ENCODE results near the gene ZNF668. TPM values are rescaled to one million over a fixed set of nuclear protein-coding genes. Genes with fewer than 3 reads are reported as not detected.

The ZNF668 gene
- total RNA-seq, 4 donors from 2014 or later, result 9.6 to 19.3 (median 10.6) TPM

DNA sequence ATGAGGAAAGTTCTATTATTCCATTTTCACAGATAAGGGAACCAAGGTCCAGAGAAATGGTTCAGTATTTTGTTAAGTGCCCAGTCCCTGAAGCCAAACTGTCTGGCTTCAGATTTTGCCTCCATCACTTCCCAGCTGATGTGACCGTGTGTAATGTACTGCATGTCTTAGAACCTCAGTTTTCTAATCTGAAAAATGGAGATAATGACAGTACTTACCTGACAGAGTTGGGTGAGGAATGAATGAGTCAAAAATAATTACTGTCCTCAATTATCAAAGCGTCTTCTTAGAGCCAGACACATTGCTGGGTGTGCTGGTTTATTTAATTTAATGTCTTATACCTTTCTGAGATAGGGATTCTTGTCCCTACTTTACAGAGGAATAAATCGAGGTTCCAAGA is 6.7 kb downstream of the ZNF668 start:
- Histone ChIP-seq H3K27ac (replicated peaks in 1 of 4) (no peak overlapping the region), H3K36me3 (peaks cover 7 to 19% (median 14%) of the 10 kb centered on the region in 4 donors), H3K4me1 (peaks cover 22 to 34% (median 31%) of the 10 kb centered on the region in 4 donors), H3K27me3 (no peaks in the 10 kb centered on the region), H3K4me3 (no peak overlapping the region), H3K9me3 (no peaks in the 10 kb centered on the region)
- DNase-seq (ENCODE audit: extremely low spot score), result no peak
- 91% methylated on average over 3 of the region's 3 CpGs for WGBS
- TF ChIP-seq CTCF (IDR thresholded peaks at IDR 0.05), result no peak
- TF ChIP-seq POLR2AphosphoS5 (IDR thresholded peaks at IDR 0.05), result no peak
- no peak for TF ChIP-seq EP300 (IDR thresholded peaks at IDR 0.05)
- TF ChIP-seq POLR2A (IDR thresholded peaks at IDR 0.05; ENCODE audit: low read depth), result no peak
- intact Hi-C loops (cut with DNase I), result no loop called here

DNA sequence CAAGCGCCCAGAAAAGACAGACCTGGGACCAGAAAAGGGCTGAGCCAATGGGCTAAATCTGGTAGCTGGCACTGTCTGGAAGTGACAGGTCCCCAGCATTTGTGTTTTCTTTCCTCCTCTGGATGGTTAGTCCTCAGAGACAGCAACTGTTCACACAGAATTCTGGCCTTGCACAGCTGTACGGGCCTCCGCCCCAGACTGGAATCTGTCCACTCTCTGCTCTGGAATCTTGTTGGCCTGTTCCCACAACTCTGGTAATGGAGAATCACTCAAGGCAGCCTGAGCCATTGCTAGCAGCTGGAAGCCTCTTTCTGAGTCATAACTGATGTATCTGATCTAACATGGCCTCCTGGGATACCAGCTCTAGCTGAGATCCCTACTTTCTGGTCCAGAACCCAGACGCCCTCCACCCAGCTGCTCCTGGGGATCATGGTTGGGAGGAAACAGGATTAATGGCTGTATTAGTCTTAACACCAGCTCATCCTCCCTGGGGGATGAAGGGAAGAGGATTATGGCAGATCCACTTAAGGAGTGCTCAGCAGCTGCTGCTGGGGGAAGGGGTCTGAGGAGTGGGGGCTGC is 9.1 kb downstream of the ZNF668 start:
- Histone ChIP-seq H3K27me3 (no peaks in the 10 kb centered on the region), H3K4me1 (peaks cover 13 to 18% (median 18%) of the 10 kb centered on the region in 4 donors), H3K36me3 (peaks cover 17 to 43% (median 36%) of the 10 kb centered on the region in 4 donors), H3K4me3 (peak overlapping the region in 1 of 4 donors; percentile 0), H3K27ac (replicated peaks in 1 of 4) (peak overlapping the region; percentile 48 to 71 (median 62)), H3K9me3 (no peaks in the 10 kb centered on the region)
- intact Hi-C loops (cut with DNase I), result no loop called here
- no peak for TF ChIP-seq POLR2A (IDR thresholded peaks at IDR 0.05; ENCODE audit: low read depth)
- TF ChIP-seq POLR2AphosphoS5 (IDR thresholded peaks at IDR 0.05), result peak in 1 of 2 donors; percentile 14
- 80% methylated on average over 4 of the region's 4 CpGs for WGBS
- DNase-seq (ENCODE audit: extremely low spot score), result no peak

GRCh38 chr16:31063843-31064611 is 10.0 kb downstream of the ZNF668 start:
- intact Hi-C loops (cut with DNase I), result no loop called here
- TF ChIP-seq EP300 (IDR thresholded peaks at IDR 0.05), result no peak
- no peak for TF ChIP-seq POLR2AphosphoS5 (IDR thresholded peaks at IDR 0.05)
- no peak for TF ChIP-seq CTCF (IDR thresholded peaks at IDR 0.05)
- no peak for TF ChIP-seq POLR2A (IDR thresholded peaks at IDR 0.05; ENCODE audit: low read depth)
- Histone ChIP-seq H3K9me3 (no peaks in the 10 kb centered on the region), H3K4me1 (peaks cover 13 to 18% (median 18%) of the 10 kb centered on the region in 4 donors), H3K27ac (replicated peaks in 1 of 4) (peak overlapping the region in 3 of 4 donors; percentile 53 to 71 (median 70)), H3K36me3 (peaks cover 17 to 44% (median 36%) of the 10 kb centered on the region in 4 donors), H3K4me3 (peak overlapping the region in 1 of 4 donors; percentile 0), H3K27me3 (no peaks in the 10 kb centered on the region)
- DNase-seq (ENCODE audit: extremely low spot score), result no peak
- 94% methylated on average over 41 of the region's 56 CpGs for WGBS

DNA sequence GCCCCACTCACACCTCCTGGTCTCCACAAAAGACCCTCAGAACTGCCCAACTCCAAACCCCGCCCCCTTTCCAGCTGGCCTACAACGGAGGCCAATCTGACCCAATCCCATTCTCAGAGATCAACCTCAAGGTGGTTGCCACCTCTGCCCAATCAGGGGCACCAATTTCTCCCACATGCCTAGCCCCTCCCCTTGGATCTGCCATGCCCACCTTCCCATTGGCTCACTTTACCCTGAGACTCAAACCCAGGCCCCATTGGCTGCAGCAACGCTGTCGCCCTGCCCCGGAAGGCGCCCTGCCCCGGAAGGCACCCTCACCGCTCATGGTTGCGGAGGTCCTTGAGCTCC is 10.6 kb downstream of the ZNF668 start:
- Histone ChIP-seq H3K9me3 (no peaks in the 10 kb centered on the region), H3K36me3 (peaks cover 17 to 48% (median 36%) of the 10 kb centered on the region in 4 donors), H3K4me3 (no peak overlapping the region), H3K27me3 (no peaks in the 10 kb centered on the region), H3K27ac (replicated peaks in 1 of 4) (no peak overlapping the region), H3K4me1 (peaks cover 13 to 18% (median 18%) of the 10 kb centered on the region in 4 donors)
- intact Hi-C loops (cut with DNase I), result no loop called here
- WGBS, result 96% methylated on average over 9 of the region's 9 CpGs
- no peak for DNase-seq (ENCODE audit: extremely low spot score)
- TF ChIP-seq POLR2A (IDR thresholded peaks at IDR 0.05; ENCODE audit: low read depth), result no peak
- no peak for TF ChIP-seq EP300 (IDR thresholded peaks at IDR 0.05)
- TF ChIP-seq CTCF (IDR thresholded peaks at IDR 0.05), result no peak
- TF ChIP-seq POLR2AphosphoS5 (IDR thresholded peaks at IDR 0.05), result no peak

- peaks cover 13 to 18% (median 18%) of the 10 kb centered on the region in 4 donors for H3K4me1 ChIP-seq
- no peak overlapping the region for H3K27ac ChIP-seq (replicated peaks in 1 of 4)
- DNase-seq (ENCODE audit: extremely low spot score), result no peak
- TF ChIP-seq CTCF (IDR thresholded peaks at IDR 0.05), result no peak
- WGBS, result 95% methylated on average over 35 of the region's 54 CpGs
- intact Hi-C loops (cut with DNase I), result no loop called here
- H3K36me3 ChIP-seq, result peaks cover 17 to 58% (median 40%) of the 10 kb centered on the region in 4 donors
- H3K9me3 ChIP-seq, result no peaks in the 10 kb centered on the region
- no peaks in the 10 kb centered on the region for H3K27me3 ChIP-seq
- H3K4me3 ChIP-seq, result no peak overlapping the region
Measured at GRCh38 chr16:31061813-31062440, 12.1 kb downstream of the ZNF668 start.
